ENCODE data around the gene TNFAIP3. TPM values are rescaled to one million over a fixed set of nuclear protein-coding genes. Genes with fewer than 3 reads are reported as not detected.

TNFAIP3 gene
- polyA plus RNA-seq, 3 donors, result 35.5 to 273 (median 38.4) TPM

DNA sequence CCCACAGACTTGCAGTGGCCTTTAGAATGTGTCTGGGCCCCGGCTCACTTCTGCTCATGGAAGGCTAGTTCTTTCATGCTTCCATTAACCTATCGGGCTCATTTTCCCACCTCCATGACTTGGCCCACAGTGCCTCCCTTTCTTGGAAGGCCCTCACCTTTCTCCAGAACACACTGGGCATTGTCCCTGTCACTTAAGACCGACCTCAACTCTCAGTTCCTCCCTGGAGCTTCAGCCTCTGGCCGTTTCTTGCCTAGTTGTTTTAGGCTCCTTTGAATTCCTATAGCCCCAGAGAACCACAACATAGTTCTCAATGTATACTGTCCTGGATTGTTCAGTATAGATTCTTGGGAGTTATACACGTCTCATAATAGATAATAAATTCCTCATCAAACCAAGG, 19.3 kb upstream of the TNFAIP3 start:
- Mint-ChIP-seq H3K4me3 (no peak overlapping the region), H3K36me3 (peaks cover 4% of the 10 kb centered on the region in 2 donors), H3K27me3 (ENCODE audit: low read depth in 3 of 3) (no peaks in the 10 kb centered on the region), H3K4me1 (peaks cover 24% of the 10 kb centered on the region), H3K27ac (no peak overlapping the region), H3K9me3 (peaks cover 0 to 5% (median 1%) of the 10 kb centered on the region in 7 donors)
- Histone ChIP-seq H4K20me1 (ENCODE audit: insufficient read depth, low read length) (no peaks in the 10 kb centered on the region), H3K4me2 (replicated peaks; ENCODE audit: extremely low read depth, low read length, poor library complexity, severe bottlenecking) (peak overlapping the region; percentile 15), H3K27ac (ENCODE audit: low read depth in 1 of 2, low read length in 2 of 2) (peak overlapping the region; percentile 70 to 95), H3K79me2 (ENCODE audit: insufficient read depth, low read length) (no peaks in the 10 kb centered on the region), H3K9ac (ENCODE audit: insufficient read depth, low read length, poor library complexity, severe bottlenecking) (no peak overlapping the region), H3K27me3 (ENCODE audit: control insufficient read depth in 2 of 2, insufficient read depth in 2 of 2, low read length in 2 of 2) (no peaks in the 10 kb centered on the region), H3K4me3 (replicated peaks in 1 of 3; ENCODE audit: low read depth in 2 of 3, low read length in 3 of 3) (peak overlapping the region in 1 of 3 experiments; percentile 32), H3K9me3 (replicated peaks in 1 of 2; ENCODE audit: control insufficient read depth in 1 of 2, insufficient read depth in 1 of 2, low read length in 2 of 2) (no peaks in the 10 kb centered on the region), H3K4me1 (ENCODE audit: control insufficient read depth in 1 of 2, insufficient read depth in 2 of 2, low read length in 2 of 2) (peaks cover 47 to 63% of the 10 kb centered on the region in 2 donors), H2AFZ (ENCODE audit: insufficient read depth, low read depth, low read length, poor library complexity, severe bottlenecking) (no peak overlapping the region), H3K36me3 (replicated peaks in 1 of 2; ENCODE audit: control insufficient read depth in 1 of 2, insufficient read depth in 2 of 2, low read length in 2 of 2) (no peaks in the 10 kb centered on the region)
- WGBS (ENCODE audit: insufficient coverage), result 94% methylated on average over 2 of the region's 5 CpGs
- intact Hi-C loops (cut with micrococcal nuclease), result loop anchor here (2.0 to 5.0 kb wide), 3 partner anchors 19 to 140 kb away; partner anchors contain the start of gene TNFAIP3 (in 1 of the 2)
- TF ChIP-seq, protein P1, sequence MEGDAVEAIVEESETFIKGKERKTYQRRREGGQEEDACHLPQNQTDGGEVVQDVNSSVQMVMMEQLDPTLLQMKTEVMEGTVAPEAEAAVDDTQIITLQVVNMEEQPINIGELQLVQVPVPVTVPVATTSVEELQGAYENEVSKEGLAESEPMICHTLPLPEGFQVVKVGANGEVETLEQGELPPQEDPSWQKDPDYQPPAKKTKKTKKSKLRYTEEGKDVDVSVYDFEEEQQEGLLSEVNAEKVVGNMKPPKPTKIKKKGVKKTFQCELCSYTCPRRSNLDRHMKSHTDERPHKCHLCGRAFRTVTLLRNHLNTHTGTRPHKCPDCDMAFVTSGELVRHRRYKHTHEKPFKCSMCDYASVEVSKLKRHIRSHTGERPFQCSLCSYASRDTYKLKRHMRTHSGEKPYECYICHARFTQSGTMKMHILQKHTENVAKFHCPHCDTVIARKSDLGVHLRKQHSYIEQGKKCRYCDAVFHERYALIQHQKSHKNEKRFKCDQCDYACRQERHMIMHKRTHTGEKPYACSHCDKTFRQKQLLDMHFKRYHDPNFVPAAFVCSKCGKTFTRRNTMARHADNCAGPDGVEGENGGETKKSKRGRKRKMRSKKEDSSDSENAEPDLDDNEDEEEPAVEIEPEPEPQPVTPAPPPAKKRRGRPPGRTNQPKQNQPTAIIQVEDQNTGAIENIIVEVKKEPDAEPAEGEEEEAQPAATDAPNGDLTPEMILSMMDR (IDR thresholded peaks at IDR 0.05), result no peak
- peak in 1 of 3 donors; percentile 43 for DNase-seq

DNA sequence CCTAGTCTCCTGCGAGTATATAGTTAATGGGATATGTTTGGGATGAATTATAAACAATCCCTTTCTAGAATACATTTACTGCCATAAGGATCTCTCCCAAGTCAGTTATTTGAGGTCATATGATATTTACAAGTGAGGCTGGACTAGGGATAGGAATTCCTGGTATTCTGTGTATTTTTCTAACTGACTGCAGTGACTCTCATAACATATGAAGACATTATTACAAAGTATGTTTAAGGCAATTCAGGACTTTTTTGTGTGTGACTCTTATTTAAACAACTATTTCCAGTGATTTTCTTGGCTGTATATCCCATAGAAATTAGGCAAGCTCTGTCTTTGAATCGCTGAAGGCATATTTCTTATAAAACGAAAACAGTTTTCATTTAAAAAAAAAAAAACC, 18.4 kb upstream of the TNFAIP3 start:
- Histone ChIP-seq H3K9me3 (replicated peaks in 1 of 2; ENCODE audit: control insufficient read depth in 1 of 2, insufficient read depth in 1 of 2, low read length in 2 of 2) (no peaks in the 10 kb centered on the region), H3K4me3 (replicated peaks in 1 of 3; ENCODE audit: low read depth in 2 of 3, low read length in 3 of 3) (no peak overlapping the region), H3K36me3 (replicated peaks in 1 of 2; ENCODE audit: control insufficient read depth in 1 of 2, insufficient read depth in 2 of 2, low read length in 2 of 2) (no peaks in the 10 kb centered on the region), H3K9ac (ENCODE audit: insufficient read depth, low read length, poor library complexity, severe bottlenecking) (no peak overlapping the region), H3K4me2 (replicated peaks; ENCODE audit: extremely low read depth, low read length, poor library complexity, severe bottlenecking) (no peak overlapping the region), H3K79me2 (ENCODE audit: insufficient read depth, low read length) (no peaks in the 10 kb centered on the region), H3K27me3 (ENCODE audit: control insufficient read depth in 2 of 2, insufficient read depth in 2 of 2, low read length in 2 of 2) (no peaks in the 10 kb centered on the region), H4K20me1 (ENCODE audit: insufficient read depth, low read length) (no peaks in the 10 kb centered on the region), H3K4me1 (ENCODE audit: control insufficient read depth in 1 of 2, insufficient read depth in 2 of 2, low read length in 2 of 2) (peaks cover 42 to 57% of the 10 kb centered on the region in 2 donors), H2AFZ (ENCODE audit: insufficient read depth, low read depth, low read length, poor library complexity, severe bottlenecking) (no peak overlapping the region), H3K27ac (ENCODE audit: low read depth in 1 of 2, low read length in 2 of 2) (no peak overlapping the region)
- H3K27ac Mint-ChIP-seq, result peak overlapping the region in 3 of 7 donors; percentile 26 to 56 (median 30)
- WGBS (ENCODE audit: insufficient coverage), result no CpG with 5 or more reads among the region's 3 CpGs
- peaks cover 19% of the 10 kb centered on the region for H3K4me1 Mint-ChIP-seq
- H3K4me3 Mint-ChIP-seq, result no peak overlapping the region
- H3K9me3 Mint-ChIP-seq, result peaks cover 0 to 1% (median 0%) of the 10 kb centered on the region in 7 donors
- no peaks in the 10 kb centered on the region for H3K27me3 Mint-ChIP-seq (ENCODE audit: low read depth in 3 of 3)
- TF ChIP-seq, protein P1 (IDR thresholded peaks at IDR 0.05), result no peak
- no peak for DNase-seq
- intact Hi-C loops (cut with micrococcal nuclease), result loop anchor here in 1 of 2 donors (5.0 kb wide), 2 partner anchors 36 to 141 kb away; no protein-coding TSS in a partner anchor
- no peaks in the 10 kb centered on the region for H3K36me3 Mint-ChIP-seq
